ENCODE data around the gene SLC17A1. TPM values are rescaled to one million over a fixed set of nuclear protein-coding genes. Genes with fewer than 3 reads are reported as not detected.

Gene SLC17A1
- total and polyA plus RNA-seq, 5 donors from 2014 or later, result not detected

GRCh38 chr6:25745836-25746235, 86.0 kb downstream of the SLC17A1 start:
- no peaks in the 10 kb centered on the region for H3K9me3 ChIP-seq (ENCODE audit: control insufficient read depth in 2 of 2, low read length in 2 of 2)
- H3K27me3 ChIP-seq (ENCODE audit: control insufficient read depth, insufficient read depth, low read length), result peaks cover 3% of the 10 kb centered on the region
- H3K4me1 ChIP-seq (ENCODE audit: control insufficient read depth, insufficient read depth, low read length, poor library complexity, severe bottlenecking), result no peaks in the 10 kb centered on the region
- H3K4me3 Mint-ChIP-seq, result no peak overlapping the region
- H3K27ac ChIP-seq (ENCODE audit: insufficient read depth, low read length, poor library complexity, severe bottlenecking), result no peak overlapping the region
- no peaks in the 10 kb centered on the region for H3K36me3 Mint-ChIP-seq
- no peak overlapping the region for H3K27ac Mint-ChIP-seq
- no peaks in the 10 kb centered on the region for H3K9me3 Mint-ChIP-seq
- peaks cover 14% of the 10 kb centered on the region for H3K27me3 Mint-ChIP-seq
- no peaks in the 10 kb centered on the region for H3K4me1 Mint-ChIP-seq
- no peak for DNase-seq
- no peaks in the 10 kb centered on the region for H3K36me3 ChIP-seq (ENCODE audit: control insufficient read depth, insufficient read depth, low read length)
- no peak overlapping the region for H3K4me3 ChIP-seq (ENCODE audit: low read depth, low read length)
- ATAC-seq (ENCODE audit: low read depth in 2 of 2), result no peak

GRCh38 chr6:25743868-25744267, 88.0 kb downstream of the SLC17A1 start:
- no peaks in the 10 kb centered on the region for H3K9me3 ChIP-seq (ENCODE audit: control insufficient read depth in 2 of 2, low read length in 2 of 2)
- H3K27ac ChIP-seq (ENCODE audit: insufficient read depth, low read length, poor library complexity, severe bottlenecking), result no peak overlapping the region
- Mint-ChIP-seq H3K9me3 (no peaks in the 10 kb centered on the region), H3K36me3 (no peaks in the 10 kb centered on the region), H3K4me3 (no peak overlapping the region), H3K4me1 (no peaks in the 10 kb centered on the region), H3K27me3 (peaks cover 16% of the 10 kb centered on the region), H3K27ac (no peak overlapping the region)
- H3K4me3 ChIP-seq (ENCODE audit: low read depth, low read length), result no peak overlapping the region
- DNase-seq (no peak), ATAC-seq (ENCODE audit: low read depth in 2 of 2) (no peak)
- H3K4me1 ChIP-seq (ENCODE audit: control insufficient read depth, insufficient read depth, low read length, poor library complexity, severe bottlenecking), result no peaks in the 10 kb centered on the region
- peaks cover 3% of the 10 kb centered on the region for H3K27me3 ChIP-seq (ENCODE audit: control insufficient read depth, insufficient read depth, low read length)
- H3K36me3 ChIP-seq (ENCODE audit: control insufficient read depth, insufficient read depth, low read length), result no peaks in the 10 kb centered on the region

- H3K9me3 ChIP-seq (ENCODE audit: control insufficient read depth in 2 of 2, low read length in 2 of 2), result peaks cover 11 to 13% of the 10 kb centered on the region in 2 experiments
- H3K4me3 Mint-ChIP-seq, result no peak overlapping the region
- H3K27ac Mint-ChIP-seq, result no peak overlapping the region
- H3K36me3 ChIP-seq (ENCODE audit: control insufficient read depth, insufficient read depth, low read length), result no peaks in the 10 kb centered on the region
- H3K27me3 ChIP-seq (ENCODE audit: control insufficient read depth, insufficient read depth, low read length), result peaks cover 17% of the 10 kb centered on the region
- H3K27ac ChIP-seq (ENCODE audit: insufficient read depth, low read length, poor library complexity, severe bottlenecking), result no peak overlapping the region
- peaks cover 0 to 16% (median 5%) of the 10 kb centered on the region in 7 donors for H3K9me3 Mint-ChIP-seq
- H3K36me3 Mint-ChIP-seq, result no peaks in the 10 kb centered on the region
- no peak for ATAC-seq (ENCODE audit: low read depth in 2 of 2)
- H3K4me1 Mint-ChIP-seq, result no peaks in the 10 kb centered on the region
- DNase-seq, result no peak
- no peaks in the 10 kb centered on the region for H3K4me1 ChIP-seq (ENCODE audit: control insufficient read depth, insufficient read depth, low read length, poor library complexity, severe bottlenecking)
- H3K27me3 Mint-ChIP-seq, result peaks cover 44% of the 10 kb centered on the region
- H3K4me3 ChIP-seq (ENCODE audit: low read depth, low read length), result no peak overlapping the region
Observed at GRCh38 chr6:25735261-25735660, 96.6 kb downstream of the SLC17A1 start.

Other genes with a start within 250 kb of the SLC17A1 start
- gene SCGN, start 179.8 kb downstream of the SLC17A1 start, total RNA-seq, result not detected
- gene SCGN, start 179.8 kb downstream of the SLC17A1 start, polyA plus RNA-seq, result not detected
- gene SLC17A4, start 77.3 kb downstream of the SLC17A1 start, total RNA-seq, result not detected
- not detected for gene SLC17A4, start 77.3 kb downstream of the SLC17A1 start, polyA plus RNA-seq
- not detected for gene SLC17A3, start 42.2 kb upstream of the SLC17A1 start, total RNA-seq
- under 1 TPM in 1 of 4 donors, not detected in 3; 0.31 TPM for gene SLC17A3, start 42.2 kb upstream of the SLC17A1 start, polyA plus RNA-seq
- gene SLC17A2, start 98.6 kb upstream of the SLC17A1 start, total RNA-seq, result not detected
- not detected for gene SLC17A2, start 98.6 kb upstream of the SLC17A1 start, polyA plus RNA-seq
- gene TRIM38, start 130.8 kb upstream of the SLC17A1 start, total RNA-seq, result 22.9 TPM
- gene TRIM38, start 130.8 kb upstream of the SLC17A1 start, polyA plus RNA-seq, result 10 to 100 TPM in 1 of 4 donors, 1 to 10 TPM in 3; 6.6 to 10.9 (median 8.4) TPM